A673 (cell line): ENCODE results near the gene JUP. TPM values are rescaled to one million over a fixed set of nuclear protein-coding genes. Genes with fewer than 3 reads are reported as not detected.
A peak's percentile ranks its signal among the peaks of the same experiment; 100 is the strongest.

Experiments used
- BruUV-seq: library from RNA; stranded (reverse); fragments of 400-500 nt; replicated peaks from 2 replicates; lab custom pipeline; 2021; lab: Mats Ljungman, UMichigan
- CTCF ChIA-PET: fragments of 300-600 bp; sonication (Branson Sonifier 250); formaldehyde crosslinking; loops from one replicate; lab custom pipeline; 2022; ENCODE audit warnings: antibody characterized with exemption; lab: Charles Lee
- POLR2A ChIA-PET: fragments of 300-600 bp; sonication (Branson Sonifier 250); formaldehyde crosslinking; loops from one replicate; lab custom pipeline; 2022; ENCODE audit warnings: antibody characterized with exemption; ENCODE audit not compliant: low non-redundant PET; lab: Charles Lee
- DNase-seq: peaks from one replicate; pipeline ENCODE4 v3.0.0-alpha.2; 2015; ENCODE audit warnings: low spot score
- H3K27ac ChIP-seq: fragments of 200-600 bp; sonication (generic); 2 replicates; pipeline ENCODE4 v1.5.1; 2016; ENCODE audit warnings: mixed run types, low read depth, mild to moderate bottlenecking, mixed read lengths, antibody characterized with exemption, low read length; ENCODE audit not compliant: poor library complexity, severe bottlenecking
- H3K27me3 ChIP-seq: fragments of 200-600 bp; sonication (generic); replicated peaks from 2 replicates; pipeline ENCODE4 v1.6.1; 2017; ENCODE audit warnings: mixed run types, low read depth, mild to moderate bottlenecking, mixed read lengths, antibody characterized with exemption, low read length; ENCODE audit not compliant: insufficient read depth, poor library complexity
- H3K36me3 ChIP-seq: fragments of 200-600 bp; sonication (generic); 2 replicates; pipeline ENCODE4 v1.6.1; 2016; ENCODE audit warnings: mixed run types, mild to moderate bottlenecking, mixed read lengths, antibody characterized with exemption, low read length; ENCODE audit not compliant: insufficient read depth, poor library complexity, severe bottlenecking
- H3K4me1 ChIP-seq: fragments of 200-600 bp; sonication (generic); 2 replicates; pipeline ENCODE4 v1.6.1; 2017; ENCODE audit warnings: mixed run types, mild to moderate bottlenecking, mixed read lengths, antibody characterized with exemption, low read length; ENCODE audit not compliant: insufficient read depth, poor library complexity, severe bottlenecking
- H3K4me3 ChIP-seq: fragments of 200-600 bp; sonication (generic); 2 replicates; pipeline ENCODE4 v1.5.1; 2016; ENCODE audit warnings: low read depth, mixed run types, mild to moderate bottlenecking, mixed read lengths, low read length; ENCODE audit not compliant: poor library complexity, severe bottlenecking
- H3K9me3 ChIP-seq: fragments of 200-600 bp; sonication (generic); 2 replicates; pipeline ENCODE4 v1.6.1; 2016; ENCODE audit warnings: mixed run types, low read depth, mild to moderate bottlenecking, mixed read lengths, antibody characterized with exemption, low read length; ENCODE audit not compliant: poor library complexity, severe bottlenecking
- CTCF ChIP-seq: fragments of 300-800, 200-600 bp; sonication (generic); conservative IDR thresholded peaks from 2 replicates; pipeline ENCODE4 v1.5.1; 2017; ENCODE audit warnings: low read depth, mild to moderate bottlenecking, antibody characterized with exemption, low read length, moderate library complexity, mixed read lengths
- EZH2 ChIP-seq: fragments of 200-600 bp; sonication (generic); IDR thresholded peaks from 2 replicates; pipeline ENCODE4 v1.6.1; 2017; ENCODE audit warnings: borderline replicate concordance, low read depth, mild to moderate bottlenecking, mixed read lengths, antibody characterized with exemption, low read length; ENCODE audit not compliant: poor library complexity, severe bottlenecking
- intact Hi-C: fragments of 100-400 bp; cut with micrococcal nuclease; formaldehyde crosslinking; loops from one replicate; pipeline ENCODE4 v1.10.0; 2022; ENCODE audit not compliant: unreplicated experiment
- total RNA-seq: library from RNA; stranded (reverse); gene quantifications from 2 replicates; pipeline ENCODE4 v1.2.3, GENCODE V29; 2021

Gene JUP
- total RNA-seq, 1 experiment from 2014 or later, result 15.7 TPM

GRCh38 chr17:41813699-41814124, 27.2 kb upstream of the JUP start:
- Histone ChIP-seq H3K9me3 (no peaks in the 10 kb centered on the region), H3K36me3 (no peaks in the 10 kb centered on the region), H3K4me1 (no peaks in the 10 kb centered on the region), H3K27me3 (no peaks in the 10 kb centered on the region), H3K27ac (no peak overlapping the region), H3K4me3 (peak overlapping the region; percentile 56)
- no peak for TF ChIP-seq CTCF
- BruUV-seq, result TSS peak; percentile 67
- CTCF ChIA-PET, result no interaction called here
- DNase-seq, result no peak
- intact Hi-C loops, result no loop called here
- POLR2A ChIA-PET, result no interaction called here

- no TSS peak for BruUV-seq
- intact Hi-C loops, result no loop called here
- H3K27me3 ChIP-seq, result no peaks in the 10 kb centered on the region
- no peaks in the 10 kb centered on the region for H3K9me3 ChIP-seq
- POLR2A ChIA-PET, result no interaction called here
- no peak overlapping the region for H3K27ac ChIP-seq
- H3K4me1 ChIP-seq, result no peaks in the 10 kb centered on the region
- CTCF ChIA-PET, result interaction anchor here (0.6 kb wide), 1 partner anchor 51 kb away, joined by 4 read pairs; no protein-coding TSS in a partner anchor
- peak overlapping the region; percentile 56 for H3K4me3 ChIP-seq
- DNase-seq, result no peak
- H3K36me3 ChIP-seq, result no peaks in the 10 kb centered on the region
- TF ChIP-seq CTCF (no peak), EZH2 (no peak)
These were observed 26.7 kb upstream of the JUP start for GRCh38 chr17:41813152-41813680.

- H3K27me3 ChIP-seq, result no peaks in the 10 kb centered on the region
- H3K36me3 ChIP-seq, result no peaks in the 10 kb centered on the region
- no peaks in the 10 kb centered on the region for H3K4me1 ChIP-seq
- ChIA-PET CTCF (interaction anchor here (0.6 to 1.6 kb wide), 2 partner anchors 26 to 51 kb away, joined by 4 to 5 read pairs; partner anchors contain the start of gene JUP), POLR2A (no interaction called here)
- no peak for TF ChIP-seq CTCF
- no peak for TF ChIP-seq EZH2
- peak within 1 kb of the TSS; percentile 50 for H3K27ac ChIP-seq
- BruUV-seq, result no TSS peak
- no peaks in the 10 kb centered on the region for H3K9me3 ChIP-seq
- intact Hi-C loops, result no loop called here
- H3K4me3 ChIP-seq, result peak within 1 kb of the TSS; percentile 56
- DNase-seq, result peak; percentile 62
These were observed 26.1 kb upstream of the JUP start, which contains the start of gene FKBP10 for GRCh38 chr17:41812381-41813151. Gene FKBP10 (plus strand): TSS chr17:41813004. CDS start chr17:41813035, 31 bp downstream.
